Gastrocnemius medialis (tissue), 4 donors: ENCODE data around the gene SEMA3A.

Experiments
- POLR2A ChIP-seq, 2 donors: fragments of 450-650 bp; IDR thresholded peaks; one replicate each; pipeline ENCODE4 v1.6.1; 2017; ENCODE audit warnings: antibody characterized with exemption in 2 of 2, mild to moderate bottlenecking in 2 of 2, moderate library complexity in 2 of 2
- TF ChIP-seq, protein P1 (sequence below), 5 experiments: fragments of 450-650 bp in 3 of 5; fragments of 200-600 bp in 2 of 5; sonication (generic) in 2 of 5; IDR thresholded peaks in 4 of 5; conservative IDR thresholded peaks in 1 of 5; 1 replicate in 4 of 5; 2 replicates in 1 of 5; pipeline ENCODE4 v1.5.1; 2016 to 2019; ENCODE audit warnings: antibody characterized with exemption in 5 of 5, mild to moderate bottlenecking in 3 of 5, moderate library complexity in 3 of 5

DNA sequence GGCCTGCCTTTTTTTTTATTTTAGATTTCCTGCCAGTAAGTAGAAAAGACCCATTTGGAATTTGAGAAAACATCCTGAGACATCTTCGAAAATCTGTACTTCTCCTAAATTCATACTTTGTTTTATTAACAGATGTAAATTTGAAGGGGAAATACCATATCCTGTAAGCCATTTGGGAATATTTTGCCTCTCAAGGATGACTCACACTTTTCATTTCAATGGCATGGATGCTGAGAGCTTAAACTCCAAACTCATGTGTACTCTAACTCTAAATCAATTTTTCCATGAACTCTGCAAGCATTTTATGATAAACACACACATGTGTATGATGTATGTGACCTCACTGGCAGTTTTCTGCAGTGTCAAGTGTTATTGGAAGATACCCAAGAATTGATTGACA lies 89.0 kb downstream of the SEMA3A start:
- TF ChIP-seq, protein P1, sequence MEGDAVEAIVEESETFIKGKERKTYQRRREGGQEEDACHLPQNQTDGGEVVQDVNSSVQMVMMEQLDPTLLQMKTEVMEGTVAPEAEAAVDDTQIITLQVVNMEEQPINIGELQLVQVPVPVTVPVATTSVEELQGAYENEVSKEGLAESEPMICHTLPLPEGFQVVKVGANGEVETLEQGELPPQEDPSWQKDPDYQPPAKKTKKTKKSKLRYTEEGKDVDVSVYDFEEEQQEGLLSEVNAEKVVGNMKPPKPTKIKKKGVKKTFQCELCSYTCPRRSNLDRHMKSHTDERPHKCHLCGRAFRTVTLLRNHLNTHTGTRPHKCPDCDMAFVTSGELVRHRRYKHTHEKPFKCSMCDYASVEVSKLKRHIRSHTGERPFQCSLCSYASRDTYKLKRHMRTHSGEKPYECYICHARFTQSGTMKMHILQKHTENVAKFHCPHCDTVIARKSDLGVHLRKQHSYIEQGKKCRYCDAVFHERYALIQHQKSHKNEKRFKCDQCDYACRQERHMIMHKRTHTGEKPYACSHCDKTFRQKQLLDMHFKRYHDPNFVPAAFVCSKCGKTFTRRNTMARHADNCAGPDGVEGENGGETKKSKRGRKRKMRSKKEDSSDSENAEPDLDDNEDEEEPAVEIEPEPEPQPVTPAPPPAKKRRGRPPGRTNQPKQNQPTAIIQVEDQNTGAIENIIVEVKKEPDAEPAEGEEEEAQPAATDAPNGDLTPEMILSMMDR (IDR thresholded peaks at IDR 0.05 in 4 of 5, conservative IDR thresholded peaks at IDR 0.05 in 1 of 5), result no peak
- no peak for TF ChIP-seq POLR2A (IDR thresholded peaks at IDR 0.05)
